Measurements from ENCODE around the gene AHDC1. TPM values are rescaled to one million over a fixed set of nuclear protein-coding genes. Genes with fewer than 3 reads are reported as not detected.
A peak's percentile ranks its signal among the peaks of the same experiment; 100 is the strongest.

Gene AHDC1
- total and polyA plus RNA-seq, 10 of the 15 experiments (the other 5 are each of a cell fraction or from before 2014, with no cell fraction given) = 0.21 to 13.0 (median 1.4) TPM

DNA sequence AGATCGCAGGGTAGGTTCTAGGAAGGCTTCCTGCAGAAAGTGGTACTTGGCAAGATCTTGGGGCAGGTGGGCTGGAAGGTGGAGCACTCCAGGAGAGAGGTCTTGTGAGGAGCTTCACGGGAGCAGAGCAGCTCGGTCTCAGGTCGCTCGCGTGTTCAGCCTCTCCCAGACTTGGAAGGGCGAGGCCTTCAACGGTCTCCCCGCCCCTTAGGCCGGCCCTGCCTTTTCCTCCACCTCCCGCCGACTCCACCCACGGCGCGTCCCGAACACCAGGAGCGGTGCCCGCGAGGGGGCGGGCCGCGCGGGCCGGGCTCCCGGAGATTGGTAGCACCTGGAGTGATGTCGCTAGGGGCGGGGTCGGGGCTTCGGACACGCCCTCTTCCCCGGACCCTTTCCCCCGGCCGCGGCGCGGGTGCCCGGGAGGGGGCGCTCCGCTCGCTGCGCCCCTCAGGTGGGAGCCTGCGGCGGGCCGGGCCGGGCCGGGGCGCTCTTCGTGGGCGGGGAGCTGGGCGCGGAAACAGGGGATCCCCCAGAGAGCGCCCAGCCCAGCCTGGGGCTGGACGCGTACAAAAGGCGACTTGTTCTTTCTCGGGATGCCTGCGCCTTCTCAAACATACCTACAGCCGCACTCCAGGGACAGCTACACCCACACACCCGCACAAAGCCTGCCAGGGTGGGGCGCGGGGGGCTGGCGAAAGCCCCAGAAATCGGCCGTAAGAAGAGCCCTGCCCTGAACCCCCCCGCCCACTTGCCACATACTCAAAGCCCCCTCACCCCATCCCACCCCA lies 35.5 kb downstream of the AHDC1 start (continued):
- TF ChIP-seq, protein P1, sequence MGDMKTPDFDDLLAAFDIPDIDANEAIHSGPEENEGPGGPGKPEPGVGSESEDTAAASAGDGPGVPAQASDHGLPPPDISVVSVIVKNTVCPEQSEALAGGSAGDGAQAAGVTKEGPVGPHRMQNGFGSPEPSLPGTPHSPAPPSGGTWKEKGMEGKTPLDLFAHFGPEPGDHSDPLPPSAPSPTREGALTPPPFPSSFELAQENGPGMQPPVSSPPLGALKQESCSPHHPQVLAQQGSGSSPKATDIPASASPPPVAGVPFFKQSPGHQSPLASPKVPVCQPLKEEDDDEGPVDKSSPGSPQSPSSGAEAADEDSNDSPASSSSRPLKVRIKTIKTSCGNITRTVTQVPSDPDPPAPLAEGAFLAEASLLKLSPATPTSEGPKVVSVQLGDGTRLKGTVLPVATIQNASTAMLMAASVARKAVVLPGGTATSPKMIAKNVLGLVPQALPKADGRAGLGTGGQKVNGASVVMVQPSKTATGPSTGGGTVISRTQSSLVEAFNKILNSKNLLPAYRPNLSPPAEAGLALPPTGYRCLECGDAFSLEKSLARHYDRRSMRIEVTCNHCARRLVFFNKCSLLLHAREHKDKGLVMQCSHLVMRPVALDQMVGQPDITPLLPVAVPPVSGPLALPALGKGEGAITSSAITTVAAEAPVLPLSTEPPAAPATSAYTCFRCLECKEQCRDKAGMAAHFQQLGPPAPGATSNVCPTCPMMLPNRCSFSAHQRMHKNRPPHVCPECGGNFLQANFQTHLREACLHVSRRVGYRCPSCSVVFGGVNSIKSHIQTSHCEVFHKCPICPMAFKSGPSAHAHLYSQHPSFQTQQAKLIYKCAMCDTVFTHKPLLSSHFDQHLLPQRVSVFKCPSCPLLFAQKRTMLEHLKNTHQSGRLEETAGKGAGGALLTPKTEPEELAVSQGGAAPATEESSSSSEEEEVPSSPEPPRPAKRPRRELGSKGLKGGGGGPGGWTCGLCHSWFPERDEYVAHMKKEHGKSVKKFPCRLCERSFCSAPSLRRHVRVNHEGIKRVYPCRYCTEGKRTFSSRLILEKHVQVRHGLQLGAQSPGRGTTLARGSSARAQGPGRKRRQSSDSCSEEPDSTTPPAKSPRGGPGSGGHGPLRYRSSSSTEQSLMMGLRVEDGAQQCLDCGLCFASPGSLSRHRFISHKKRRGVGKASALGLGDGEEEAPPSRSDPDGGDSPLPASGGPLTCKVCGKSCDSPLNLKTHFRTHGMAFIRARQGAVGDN (IDR thresholded peaks at IDR 0.05) = no peak
- TF ChIP-seq KLF5 (IDR thresholded peaks at IDR 0.05; ENCODE audit: partially characterized antibody) (peak; percentile 52), CHD2 (IDR thresholded peaks at IDR 0.05; ENCODE audit: borderline replicate concordance, low read depth, low read length) (no peak), ZZZ3 (IDR thresholded peaks at IDR 0.05; ENCODE audit: control insufficient read depth, insufficient read length, low read depth) (no peak), NRF1 (conservative IDR thresholded peaks at IDR 0.05; ENCODE audit: low read depth, low read length) (no peak), TCF3 (IDR thresholded peaks at IDR 0.05; ENCODE audit: borderline replicate concordance, insufficient read depth, low read depth, low read length) (0 out of 2 replicates have a peak, but pooled peaks have one; percentile 46), SMARCA5 (IDR thresholded peaks at IDR 0.05) (peak; percentile 56; the same call in 1 of the 2 replicates), EED (IDR thresholded peaks at IDR 0.05; ENCODE audit: low read depth) (no peak), FOXK2 (IDR thresholded peaks at IDR 0.05) (no peak), RUNX3 (IDR thresholded peaks at IDR 0.05; ENCODE audit: low read length) (no peak), STAT3 (IDR thresholded peaks at IDR 0.05; ENCODE audit: low read depth, low read length) (no peak), MYC (IDR thresholded peaks at IDR 0.05; ENCODE audit: insufficient read depth, insufficient read length, insufficient replicate concordance, low read length, severe bottlenecking) (no peak), EP300 (IDR thresholded peaks at IDR 0.05; ENCODE audit: borderline replicate concordance in 1 of 2, control insufficient read depth in 1 of 2, low read depth in 2 of 2, low read length in 2 of 2) (no peak), STAT1 (conservative IDR thresholded peaks at IDR 0.05) (0 out of 2 replicates have a peak, but pooled peaks have one; percentile 77), ZNF217 (IDR thresholded peaks at IDR 0.05) (0 out of 2 replicates have a peak, but pooled peaks have one; percentile 37), BCL11A (IDR thresholded peaks at IDR 0.05; ENCODE audit: low read depth, low read length) (no peak)
- TF ChIP-seq, protein P2, sequence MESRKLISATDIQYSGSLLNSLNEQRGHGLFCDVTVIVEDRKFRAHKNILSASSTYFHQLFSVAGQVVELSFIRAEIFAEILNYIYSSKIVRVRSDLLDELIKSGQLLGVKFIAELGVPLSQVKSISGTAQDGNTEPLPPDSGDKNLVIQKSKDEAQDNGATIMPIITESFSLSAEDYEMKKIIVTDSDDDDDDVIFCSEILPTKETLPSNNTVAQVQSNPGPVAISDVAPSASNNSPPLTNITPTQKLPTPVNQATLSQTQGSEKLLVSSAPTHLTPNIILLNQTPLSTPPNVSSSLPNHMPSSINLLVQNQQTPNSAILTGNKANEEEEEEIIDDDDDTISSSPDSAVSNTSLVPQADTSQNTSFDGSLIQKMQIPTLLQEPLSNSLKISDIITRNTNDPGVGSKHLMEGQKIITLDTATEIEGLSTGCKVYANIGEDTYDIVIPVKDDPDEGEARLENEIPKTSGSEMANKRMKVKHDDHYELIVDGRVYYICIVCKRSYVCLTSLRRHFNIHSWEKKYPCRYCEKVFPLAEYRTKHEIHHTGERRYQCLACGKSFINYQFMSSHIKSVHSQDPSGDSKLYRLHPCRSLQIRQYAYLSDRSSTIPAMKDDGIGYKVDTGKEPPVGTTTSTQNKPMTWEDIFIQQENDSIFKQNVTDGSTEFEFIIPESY (IDR thresholded peaks at IDR 0.05) = no peak
- TF ChIP-seq, protein P3, sequence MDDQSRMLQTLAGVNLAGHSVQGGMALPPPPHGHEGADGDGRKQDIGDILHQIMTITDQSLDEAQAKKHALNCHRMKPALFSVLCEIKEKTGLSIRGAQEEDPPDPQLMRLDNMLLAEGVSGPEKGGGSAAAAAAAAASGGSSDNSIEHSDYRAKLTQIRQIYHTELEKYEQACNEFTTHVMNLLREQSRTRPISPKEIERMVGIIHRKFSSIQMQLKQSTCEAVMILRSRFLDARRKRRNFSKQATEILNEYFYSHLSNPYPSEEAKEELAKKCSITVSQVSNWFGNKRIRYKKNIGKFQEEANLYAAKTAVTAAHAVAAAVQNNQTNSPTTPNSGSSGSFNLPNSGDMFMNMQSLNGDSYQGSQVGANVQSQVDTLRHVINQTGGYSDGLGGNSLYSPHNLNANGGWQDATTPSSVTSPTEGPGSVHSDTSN (IDR thresholded peaks at IDR 0.05; ENCODE audit: insufficient replicate concordance, low read depth, low read length) = no peak
- TF ChIP-seq, protein P4, sequence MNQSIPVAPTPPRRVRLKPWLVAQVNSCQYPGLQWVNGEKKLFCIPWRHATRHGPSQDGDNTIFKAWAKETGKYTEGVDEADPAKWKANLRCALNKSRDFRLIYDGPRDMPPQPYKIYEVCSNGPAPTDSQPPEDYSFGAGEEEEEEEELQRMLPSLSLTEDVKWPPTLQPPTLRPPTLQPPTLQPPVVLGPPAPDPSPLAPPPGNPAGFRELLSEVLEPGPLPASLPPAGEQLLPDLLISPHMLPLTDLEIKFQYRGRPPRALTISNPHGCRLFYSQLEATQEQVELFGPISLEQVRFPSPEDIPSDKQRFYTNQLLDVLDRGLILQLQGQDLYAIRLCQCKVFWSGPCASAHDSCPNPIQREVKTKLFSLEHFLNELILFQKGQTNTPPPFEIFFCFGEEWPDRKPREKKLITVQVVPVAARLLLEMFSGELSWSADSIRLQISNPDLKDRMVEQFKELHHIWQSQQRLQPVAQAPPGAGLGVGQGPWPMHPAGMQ (IDR thresholded peaks at IDR 0.05; ENCODE audit: borderline replicate concordance) = no peak
- TF ChIP-seq, protein P5, sequence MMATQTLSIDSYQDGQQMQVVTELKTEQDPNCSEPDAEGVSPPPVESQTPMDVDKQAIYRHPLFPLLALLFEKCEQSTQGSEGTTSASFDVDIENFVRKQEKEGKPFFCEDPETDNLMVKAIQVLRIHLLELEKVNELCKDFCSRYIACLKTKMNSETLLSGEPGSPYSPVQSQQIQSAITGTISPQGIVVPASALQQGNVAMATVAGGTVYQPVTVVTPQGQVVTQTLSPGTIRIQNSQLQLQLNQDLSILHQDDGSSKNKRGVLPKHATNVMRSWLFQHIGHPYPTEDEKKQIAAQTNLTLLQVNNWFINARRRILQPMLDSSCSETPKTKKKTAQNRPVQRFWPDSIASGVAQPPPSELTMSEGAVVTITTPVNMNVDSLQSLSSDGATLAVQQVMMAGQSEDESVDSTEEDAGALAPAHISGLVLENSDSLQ (IDR thresholded peaks at IDR 0.05) = peak; percentile 38
